Dermis microvascular lymphatic vessel endothelial cell (primary cell): Measurements from ENCODE around the gene PGLYRP4. TPM values are rescaled to one million over a fixed set of nuclear protein-coding genes. Genes with fewer than 3 reads are reported as not detected.

Source experiments
- DNase-seq, 2 donors: peaks; one replicate each; pipeline versions ENCODE4 v3.0.0 to v3.0.0-alpha.2; 2010; ENCODE audit warnings: low read depth in 2 of 2
- total RNA-seq: library from RNA; depleted of rRNA; stranded (reverse); fragments of >200 nt; gene quantifications from 2 replicates; pipeline ENCODE4 v1.2.1, GENCODE V29; 2014

Gene PGLYRP4
- total RNA-seq, 1 donor from 2014 or later = not detected

DNA sequence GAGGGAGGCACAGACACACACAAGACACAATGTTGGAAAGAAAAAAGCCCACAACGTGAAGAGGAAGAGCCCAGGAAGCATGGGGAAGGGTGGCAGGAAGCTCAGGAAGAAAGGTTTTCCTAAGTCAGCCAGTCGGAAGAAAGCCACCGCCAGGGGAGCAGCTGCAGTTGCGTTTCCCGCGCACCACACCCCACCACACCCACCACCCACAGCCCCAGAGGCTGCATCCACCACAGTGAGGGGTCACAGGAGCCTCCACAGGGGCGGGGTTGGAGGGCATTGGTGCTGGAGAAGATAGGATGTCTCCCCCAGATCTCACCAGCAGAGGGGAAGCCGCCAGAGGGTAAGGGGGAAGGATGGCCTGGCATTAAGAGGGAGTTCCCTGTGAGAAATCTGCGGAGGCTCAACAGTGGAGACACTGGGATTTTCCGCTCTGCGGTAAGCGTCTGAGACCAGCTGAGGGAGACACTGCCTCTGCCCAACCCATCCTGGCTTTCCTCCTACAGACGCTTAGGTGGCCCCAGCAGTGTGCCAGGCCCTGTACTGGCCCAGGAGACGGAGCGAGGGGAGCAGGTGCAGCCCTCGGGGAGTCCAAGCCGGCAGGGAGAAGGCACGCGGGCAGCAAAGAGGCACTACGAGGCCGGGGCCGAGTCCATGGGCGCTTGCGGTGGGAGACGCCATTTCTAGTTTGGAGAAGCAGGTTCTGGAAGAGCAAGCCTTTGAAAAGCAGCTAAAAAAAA is 55.7 kb downstream of the PGLYRP4 start:
- DNase-seq = no peak

- no peak for DNase-seq
These were observed 56.5 kb downstream of the PGLYRP4 start for GRCh38 chr1:153292185-153292584.

GRCh38 chr1:153291514-153291913 is 57.1 kb downstream of the PGLYRP4 start:
- DNase-seq = no peak

DNA sequence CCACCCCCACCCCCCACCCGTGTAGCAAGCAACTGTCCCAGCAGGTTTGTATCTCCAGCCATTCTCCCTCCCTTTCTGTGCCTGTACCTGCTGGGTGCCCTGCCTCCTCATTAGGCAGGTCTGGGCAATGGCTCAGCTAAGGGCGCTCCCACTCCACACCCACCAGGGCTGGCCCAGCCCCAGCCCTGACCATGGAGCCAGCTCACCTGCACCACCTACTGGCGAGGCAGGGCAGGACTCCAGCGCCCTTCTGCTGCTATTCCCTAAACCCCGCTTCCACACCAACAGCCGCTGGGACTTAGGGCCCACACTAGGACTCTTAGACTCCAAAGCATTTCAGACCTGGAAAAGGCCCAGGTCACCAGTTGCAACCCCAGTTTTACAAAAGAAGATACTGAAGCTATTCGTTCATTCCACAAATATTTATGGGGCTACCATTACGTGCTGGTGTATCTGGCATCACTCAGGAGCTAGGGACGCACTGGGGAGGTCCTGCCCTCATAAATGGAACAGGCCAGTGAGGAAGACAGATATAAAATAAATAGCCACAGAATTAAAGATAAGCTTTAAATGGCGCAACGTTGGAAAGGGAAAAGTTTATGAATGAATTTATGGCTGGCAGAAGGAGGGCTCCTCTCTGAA is 59.9 kb downstream of the PGLYRP4 start:
- DNase-seq = peak in 1 of 2 donors; percentile 10

Other genes starting within 250 kb of the PGLYRP4 start
- gene SPRR2F, start 235.3 kb downstream of the PGLYRP4 start, total RNA-seq = not detected in 2 replicates
- gene SPRR2G, start 198.0 kb downstream of the PGLYRP4 start, total RNA-seq = not detected in 2 replicates
- not detected in 2 replicates for gene LELP1, start 145.4 kb downstream of the PGLYRP4 start, total RNA-seq
- under 0.01 TPM in 1 of 2 replicates, not detected in the other for gene PRR9, start 131.3 kb downstream of the PGLYRP4 start, total RNA-seq
- not detected in 2 replicates for gene LORICRIN, start 89.2 kb downstream of the PGLYRP4 start, total RNA-seq
- not detected in 2 replicates for gene PGLYRP3, start 35.9 kb downstream of the PGLYRP4 start, total RNA-seq
- 0.25 and 0.90 TPM in 2 replicates for gene S100A9, start 9.0 kb upstream of the PGLYRP4 start, total RNA-seq
- gene S100A12, start 26.8 kb upstream of the PGLYRP4 start, total RNA-seq = not detected in 2 replicates
- not detected in 2 replicates for gene S100A8, start 42.2 kb upstream of the PGLYRP4 start, total RNA-seq
- gene S100A7A, start 67.7 kb upstream of the PGLYRP4 start, total RNA-seq = not detected in 2 replicates
- gene S100A7, start 111.8 kb upstream of the PGLYRP4 start, total RNA-seq = not detected in 2 replicates
- gene S100A6, start 187.2 kb upstream of the PGLYRP4 start, total RNA-seq = 377 and 1,309 TPM in 2 replicates
- gene S100A5, start 192.1 kb upstream of the PGLYRP4 start, total RNA-seq = not detected in 2 replicates
- gene S100A4, start 197.0 kb upstream of the PGLYRP4 start, total RNA-seq = 2.0 and 35.9 TPM in 2 replicates
- 0.38 and 2.3 TPM in 2 replicates for gene S100A3, start 200.4 kb upstream of the PGLYRP4 start, total RNA-seq
- 0.76 and 2.2 TPM in 2 replicates for gene S100A2, start 217.0 kb upstream of the PGLYRP4 start, total RNA-seq